GM21423 (cell line): ENCODE data around the gene FAM131A.

Experiments
- ATAC-seq: cut with Tn5 transposase; IDR thresholded peaks from one replicate; pipeline ENCODE4 v1.9.1; 2021; ENCODE audit warnings: mild to moderate bottlenecking, moderate library complexity; ENCODE audit not compliant: unreplicated experiment

Gene FAM131A

GRCh38 chr3:184355261-184356040, 18.1 kb downstream of the FAM131A start:
- ATAC-seq = no peak

- no peak for ATAC-seq
These were observed 20.1 kb downstream of the FAM131A start for GRCh38 chr3:184357248-184358123.

- no peak for ATAC-seq
These were observed 20.8 kb downstream of the FAM131A start for GRCh38 chr3:184358124-184358767.

- ATAC-seq = no peak
These were observed 21.5 kb downstream of the FAM131A start for GRCh38 chr3:184358921-184359350.

GRCh38 chr3:184359610-184360009, 22.2 kb downstream of the FAM131A start:
- no peak for ATAC-seq

- ATAC-seq = no peak
These were observed 22.9 kb downstream of the FAM131A start for GRCh38 chr3:184360070-184360928.

GRCh38 chr3:184360929-184361531, 23.6 kb downstream of the FAM131A start:
- peak; percentile 0 for ATAC-seq

- peak; percentile 40 for ATAC-seq
These were observed 24.1 kb downstream of the FAM131A start, which contains the start of the genes CLCN2 and POLR2H for GRCh38 chr3:184361532-184361931. TSS of gene CLCN2 (minus strand) at chr3:184361605. CDS start at chr3:184361479, 126 bp downstream. TSS of gene POLR2H (plus strand) at chr3:184361710. CDS start at chr3:184363493, 1,783 bp downstream.

GRCh38 chr3:184361932-184362667, 24.7 kb downstream of the FAM131A start:
- ATAC-seq = peak; percentile 7

- ATAC-seq = peak; percentile 83
These were observed 25.5 kb downstream of the FAM131A start for GRCh38 chr3:184362668-184363546.

GRCh38 chr3:184366619-184367289, 29.4 kb downstream of the FAM131A start:
- ATAC-seq = no peak

GRCh38 chr3:184368116-184368515, 30.7 kb downstream of the FAM131A start:
- no peak for ATAC-seq

- no peak for ATAC-seq
These were observed 31.3 kb downstream of the FAM131A start for GRCh38 chr3:184368586-184369183.

- ATAC-seq = peak; percentile 74
These were observed 34.2 kb downstream of the FAM131A start for GRCh38 chr3:184371570-184372018.

GRCh38 chr3:184372296-184372821, 35.0 kb downstream of the FAM131A start:
- ATAC-seq = no peak

GRCh38 chr3:184372911-184373310, 35.5 kb downstream of the FAM131A start:
- no peak for ATAC-seq

- no peak for ATAC-seq
These were observed 36.0 kb downstream of the FAM131A start for GRCh38 chr3:184373422-184373821.
